ENCODE results near the gene FARP2. TPM values are rescaled to one million over a fixed set of nuclear protein-coding genes. Genes with fewer than 3 reads are reported as not detected.

Gene FARP2
- total RNA-seq, 4 donors from 2014 or later: 96.5 to 164 (median 136) TPM

DNA sequence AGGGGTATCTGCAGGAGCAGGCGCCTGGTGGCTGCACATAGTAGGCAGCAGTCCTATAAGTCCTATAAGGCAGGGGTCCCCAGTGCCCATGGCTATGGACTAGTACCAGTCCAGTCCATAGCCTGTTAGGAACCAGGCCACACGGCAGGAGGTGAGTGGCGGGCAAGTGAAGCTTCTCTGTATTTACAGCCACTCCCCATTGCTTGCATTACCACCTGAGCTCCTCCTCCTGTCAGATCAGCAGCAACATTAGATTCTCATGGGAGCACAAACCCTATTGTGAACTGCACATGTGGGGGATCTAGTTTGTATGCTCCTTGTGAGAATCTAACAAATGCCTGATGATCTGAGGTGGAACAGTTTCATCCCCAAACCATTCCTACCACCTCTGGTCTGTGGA, 119.2 kb downstream of the FARP2 start:
- no peak for TF ChIP-seq POLR2AphosphoS5 (IDR thresholded peaks at IDR 0.05)
- no peaks in the 10 kb centered on the region for H3K27me3 ChIP-seq
- intact Hi-C loops (cut with DNase I; ENCODE audit: low total_unique reads): no loop called here
- no peaks in the 10 kb centered on the region for H3K9me3 ChIP-seq
- peaks cover 0 to 14% (median 6%) of the 10 kb centered on the region in 4 donors for H3K36me3 ChIP-seq
- in situ Hi-C loops (cut with MboI; ENCODE audit: low pct_ligation_motif_present in 1 of 4, low pct_unique_long_range_greater_than_20kb in 1 of 4, low sequenced_read_pairs in 3 of 4): no loop called here
- H3K27ac ChIP-seq: no peak overlapping the region
- H3K4me3 ChIP-seq: no peak overlapping the region
- no peak for DNase-seq
- WGBS, 2 donors (ENCODE audit: low coverage in 1 of 2): 86% methylated on average over 3 of the region's 3 CpGs; no CpG with 5 or more reads in 1 of the 2 donors
- H3K4me1 ChIP-seq: no peaks in the 10 kb centered on the region

GRCh38 chr2:241478166-241478565, 122.1 kb downstream of the FARP2 start:
- Histone ChIP-seq H3K27me3 (no peaks in the 10 kb centered on the region), H3K36me3 (peaks cover 0 to 12% (median 6%) of the 10 kb centered on the region in 4 donors), H3K9me3 (no peaks in the 10 kb centered on the region), H3K27ac (no peak overlapping the region), H3K4me3 (no peak overlapping the region), H3K4me1 (no peaks in the 10 kb centered on the region)
- in situ Hi-C loops (cut with MboI; ENCODE audit: low pct_ligation_motif_present in 1 of 4, low pct_unique_long_range_greater_than_20kb in 1 of 4, low sequenced_read_pairs in 3 of 4): no loop called here
- DNase-seq: no peak
- no peak for TF ChIP-seq EP300 (IDR thresholded peaks at IDR 0.05; ENCODE audit: low read depth)
- TF ChIP-seq, protein P1, sequence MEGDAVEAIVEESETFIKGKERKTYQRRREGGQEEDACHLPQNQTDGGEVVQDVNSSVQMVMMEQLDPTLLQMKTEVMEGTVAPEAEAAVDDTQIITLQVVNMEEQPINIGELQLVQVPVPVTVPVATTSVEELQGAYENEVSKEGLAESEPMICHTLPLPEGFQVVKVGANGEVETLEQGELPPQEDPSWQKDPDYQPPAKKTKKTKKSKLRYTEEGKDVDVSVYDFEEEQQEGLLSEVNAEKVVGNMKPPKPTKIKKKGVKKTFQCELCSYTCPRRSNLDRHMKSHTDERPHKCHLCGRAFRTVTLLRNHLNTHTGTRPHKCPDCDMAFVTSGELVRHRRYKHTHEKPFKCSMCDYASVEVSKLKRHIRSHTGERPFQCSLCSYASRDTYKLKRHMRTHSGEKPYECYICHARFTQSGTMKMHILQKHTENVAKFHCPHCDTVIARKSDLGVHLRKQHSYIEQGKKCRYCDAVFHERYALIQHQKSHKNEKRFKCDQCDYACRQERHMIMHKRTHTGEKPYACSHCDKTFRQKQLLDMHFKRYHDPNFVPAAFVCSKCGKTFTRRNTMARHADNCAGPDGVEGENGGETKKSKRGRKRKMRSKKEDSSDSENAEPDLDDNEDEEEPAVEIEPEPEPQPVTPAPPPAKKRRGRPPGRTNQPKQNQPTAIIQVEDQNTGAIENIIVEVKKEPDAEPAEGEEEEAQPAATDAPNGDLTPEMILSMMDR (IDR thresholded peaks at IDR 0.05): no peak
- intact Hi-C loops (cut with DNase I; ENCODE audit: low total_unique reads): no loop called here
- WGBS, 2 donors (ENCODE audit: low coverage in 1 of 2): 96 to 100% methylated on average over 1 to 8 of the region's 8 CpGs

GRCh38 chr2:241479026-241479898, 123.2 kb downstream of the FARP2 start:
- no peak overlapping the region for H3K27ac ChIP-seq
- intact Hi-C loops (cut with DNase I; ENCODE audit: low total_unique reads): no loop called here
- no peaks in the 10 kb centered on the region for H3K9me3 ChIP-seq
- TF ChIP-seq, protein P1 (IDR thresholded peaks at IDR 0.05): no peak
- TF ChIP-seq EP300 (IDR thresholded peaks at IDR 0.05; ENCODE audit: low read depth) (no peak), POLR2A (IDR thresholded peaks at IDR 0.05) (no peak), POLR2AphosphoS5 (IDR thresholded peaks at IDR 0.05) (no peak)
- H3K4me3 ChIP-seq: no peak overlapping the region
- 88 to 98% methylated on average over 3 to 18 of the region's 18 CpGs for WGBS, 2 donors (ENCODE audit: low coverage in 1 of 2)
- no peaks in the 10 kb centered on the region for H3K27me3 ChIP-seq
- H3K36me3 ChIP-seq: peaks cover 0 to 12% (median 6%) of the 10 kb centered on the region in 4 donors
- in situ Hi-C loops (cut with MboI; ENCODE audit: low pct_ligation_motif_present in 1 of 4, low pct_unique_long_range_greater_than_20kb in 1 of 4, low sequenced_read_pairs in 3 of 4): no loop called here
- DNase-seq: no peak
- no peaks in the 10 kb centered on the region for H3K4me1 ChIP-seq

GRCh38 chr2:241481687-241482086, 125.6 kb downstream of the FARP2 start:
- Histone ChIP-seq H3K4me3 (no peak overlapping the region), H3K36me3 (peaks cover 0 to 7% (median under 1%) of the 10 kb centered on the region in 4 donors), H3K9me3 (no peaks in the 10 kb centered on the region), H3K27ac (no peak overlapping the region), H3K27me3 (no peaks in the 10 kb centered on the region), H3K4me1 (no peaks in the 10 kb centered on the region)
- no peak for DNase-seq
- intact Hi-C loops (cut with DNase I; ENCODE audit: low total_unique reads) (no loop called here), in situ Hi-C loops (cut with MboI; ENCODE audit: low pct_ligation_motif_present in 1 of 4, low pct_unique_long_range_greater_than_20kb in 1 of 4, low sequenced_read_pairs in 3 of 4) (no loop called here)
- TF ChIP-seq EP300 (IDR thresholded peaks at IDR 0.05; ENCODE audit: low read depth): no peak
- TF ChIP-seq, protein P1 (IDR thresholded peaks at IDR 0.05): no peak
- TF ChIP-seq POLR2AphosphoS5 (IDR thresholded peaks at IDR 0.05): no peak
- TF ChIP-seq POLR2A (IDR thresholded peaks at IDR 0.05): no peak
- 94% methylated on average over 1 of the region's 1 CpG; no CpG with 5 or more reads in 1 of the 2 donors for WGBS, 2 donors (ENCODE audit: low coverage in 1 of 2)
